Hepatocyte (in vitro differentiated cells): Measurements from ENCODE around the gene IP6K1.

Experiments used
- EZH2 ChIP-seq: fragments of 200-600 bp; sonication (generic); IDR thresholded peaks from 2 replicates; pipeline ENCODE4 v1.6.1; 2016; ENCODE audit warnings: antibody characterized with exemption, mild to moderate bottlenecking, borderline replicate concordance
- EZH2phosphoT487 ChIP-seq: fragments of 200-600 bp; sonication (generic); IDR thresholded peaks from one replicate; pipeline ENCODE4 v1.6.1; 2018; ENCODE audit warnings: antibody characterized with exemption, mild to moderate bottlenecking, low read depth, moderate library complexity; ENCODE audit not compliant: unreplicated experiment, severe bottlenecking
- TF ChIP-seq, protein P1 (sequence below): fragments of 200-600 bp; sonication (generic); IDR thresholded peaks from 2 replicates; pipeline ENCODE4 v1.5.1; 2016; ENCODE audit warnings: antibody characterized with exemption, mild to moderate bottlenecking; ENCODE audit not compliant: poor library complexity

DNA sequence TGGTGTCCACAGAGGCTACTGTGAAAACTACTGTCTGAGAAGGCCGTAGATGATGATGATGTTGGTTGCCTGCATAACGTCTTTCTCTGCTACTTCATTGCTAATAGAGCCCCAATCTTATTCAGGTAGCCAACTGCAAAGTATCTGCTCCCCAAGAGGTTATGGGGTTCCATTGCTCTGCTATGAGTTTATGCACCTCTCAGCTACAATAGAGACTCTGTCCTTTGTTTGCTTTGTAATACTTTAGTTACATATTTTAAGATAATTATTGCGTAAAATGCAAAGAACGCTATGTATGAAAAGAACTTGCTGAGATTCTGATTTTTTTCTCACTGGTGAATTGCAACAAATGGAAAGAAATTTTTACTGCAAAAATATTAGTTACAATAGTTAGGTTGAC lies 34.8 kb downstream of the IP6K1 start:
- TF ChIP-seq EZH2phosphoT487, result no peak
- TF ChIP-seq, protein P1, sequence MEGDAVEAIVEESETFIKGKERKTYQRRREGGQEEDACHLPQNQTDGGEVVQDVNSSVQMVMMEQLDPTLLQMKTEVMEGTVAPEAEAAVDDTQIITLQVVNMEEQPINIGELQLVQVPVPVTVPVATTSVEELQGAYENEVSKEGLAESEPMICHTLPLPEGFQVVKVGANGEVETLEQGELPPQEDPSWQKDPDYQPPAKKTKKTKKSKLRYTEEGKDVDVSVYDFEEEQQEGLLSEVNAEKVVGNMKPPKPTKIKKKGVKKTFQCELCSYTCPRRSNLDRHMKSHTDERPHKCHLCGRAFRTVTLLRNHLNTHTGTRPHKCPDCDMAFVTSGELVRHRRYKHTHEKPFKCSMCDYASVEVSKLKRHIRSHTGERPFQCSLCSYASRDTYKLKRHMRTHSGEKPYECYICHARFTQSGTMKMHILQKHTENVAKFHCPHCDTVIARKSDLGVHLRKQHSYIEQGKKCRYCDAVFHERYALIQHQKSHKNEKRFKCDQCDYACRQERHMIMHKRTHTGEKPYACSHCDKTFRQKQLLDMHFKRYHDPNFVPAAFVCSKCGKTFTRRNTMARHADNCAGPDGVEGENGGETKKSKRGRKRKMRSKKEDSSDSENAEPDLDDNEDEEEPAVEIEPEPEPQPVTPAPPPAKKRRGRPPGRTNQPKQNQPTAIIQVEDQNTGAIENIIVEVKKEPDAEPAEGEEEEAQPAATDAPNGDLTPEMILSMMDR, result no peak
- no peak for TF ChIP-seq EZH2
